ENCODE data around the gene KLK5.

GRCh38 chr19:50983625-50984292 is 30.9 kb upstream of the KLK5 start, which contains the start of gene KLK7:
- no peak for TF ChIP-seq CTCF (IDR thresholded peaks at IDR 0.05)
- TF ChIP-seq POLR2A (IDR thresholded peaks at IDR 0.05), result no peak

Measured in Peyer's patch (tissue), 4 donors.